K562 treated with DMSO at 1 percent for 12 hours (cell line): Measurements from ENCODE around the gene ADNP. TPM values are rescaled to one million over a fixed set of nuclear protein-coding genes. Genes with fewer than 3 reads are reported as not detected.

Source experiments
- total RNA-seq: library from RNA; unstranded; fragments of 300-600 nt; gene quantifications from 2 replicates; pipeline ENCODE4 v1.2.3, GENCODE V29; 2022; ENCODE audit not compliant: insufficient read depth

The ADNP gene
- total RNA-seq = 17.4 and 47.1 TPM in 2 replicates

GRCh38 chr20:50931306-50932015, at the start of gene ADNP:
ADNP (minus strand) TSS chr20:50931437; CDS start chr20:50903996, 27,441 bp downstream.

DNA sequence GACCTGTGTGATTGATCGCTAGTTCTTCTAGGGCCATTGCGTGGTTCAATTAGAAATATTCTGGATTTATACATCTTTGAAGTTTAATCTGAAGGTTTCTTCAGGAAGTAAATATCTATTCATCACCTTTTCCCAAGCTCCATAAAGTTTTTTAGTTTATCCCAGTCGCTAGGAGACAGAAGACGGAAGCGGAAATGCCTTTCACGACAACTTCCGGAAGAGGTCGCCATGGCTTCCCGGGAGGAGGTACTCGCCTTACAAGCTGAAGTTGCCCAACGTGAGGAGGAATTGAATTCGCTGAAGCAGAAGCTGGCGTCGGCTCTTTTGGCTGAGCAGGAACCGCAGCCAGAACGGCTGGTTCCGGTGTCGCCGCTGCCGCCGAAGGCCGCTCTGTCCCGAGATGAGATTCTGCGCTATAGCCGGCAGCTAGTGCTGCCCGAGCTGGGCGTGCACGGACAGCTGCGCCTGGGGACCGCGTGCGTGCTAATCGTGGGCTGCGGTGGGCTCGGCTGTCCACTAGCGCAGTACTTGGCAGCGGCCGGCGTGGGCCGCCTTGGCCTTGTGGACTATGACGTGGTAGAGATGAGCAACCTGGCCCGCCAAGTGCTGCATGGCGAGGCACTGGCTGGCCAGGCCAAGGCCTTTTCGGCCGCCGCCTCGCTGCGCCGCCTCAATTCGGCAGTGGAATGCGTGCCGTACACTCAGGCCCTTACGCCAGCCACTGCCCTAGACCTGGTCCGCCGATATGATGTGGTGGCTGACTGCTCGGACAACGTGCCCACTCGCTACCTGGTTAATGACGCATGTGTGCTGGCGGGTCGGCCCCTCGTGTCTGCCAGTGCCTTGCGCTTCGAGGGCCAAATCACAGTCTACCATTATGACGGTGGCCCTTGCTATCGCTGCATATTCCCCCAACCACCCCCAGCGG, 27.6 kb upstream of the ADNP start, which contains the start of gene MOCS3:
Gene MOCS3, plus strand, starts transcription at position 204 of the 928 bp plus-strand sequence. Its CDS starts 25 bp downstream, at position 229.

DNA sequence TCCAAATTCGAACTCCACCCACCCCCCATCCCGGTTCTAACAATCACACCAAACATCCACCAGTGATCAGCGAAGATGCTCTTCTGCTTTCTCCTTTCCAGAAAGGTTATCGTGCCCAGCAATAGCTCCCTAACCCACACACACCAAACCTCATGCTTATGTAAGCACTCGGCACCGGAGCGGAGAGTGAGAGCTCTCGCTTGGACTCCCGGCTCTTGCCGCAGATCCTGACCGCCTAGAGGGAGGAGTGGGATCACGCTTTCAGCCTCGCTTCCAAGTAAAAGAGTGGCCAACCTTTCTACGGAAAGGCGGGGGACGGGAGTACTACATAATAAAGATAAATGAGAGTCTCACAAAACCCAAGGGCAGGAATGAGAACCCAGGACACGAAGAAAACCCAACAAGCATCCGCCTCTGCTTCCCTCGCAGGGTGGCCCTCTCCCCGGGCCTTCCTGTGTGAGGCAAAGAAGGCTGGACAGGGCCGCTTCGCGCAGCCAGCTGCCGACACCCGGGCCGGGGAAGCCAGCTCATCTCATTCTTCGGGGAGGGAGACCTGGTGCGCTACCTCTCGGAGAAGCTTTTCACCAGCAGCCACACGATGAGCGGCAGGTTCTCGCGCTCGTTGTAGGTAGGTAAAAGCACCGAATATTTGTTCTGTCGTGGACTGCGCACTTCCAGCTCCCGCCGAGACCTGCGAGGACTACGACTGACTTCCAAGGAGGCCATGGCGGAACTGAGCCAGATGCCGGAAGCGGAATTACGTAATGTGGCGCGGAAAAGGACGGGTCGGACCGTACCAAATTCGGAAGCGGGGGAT, 26.8 kb upstream of the ADNP start, which contains the start of gene DPM1:
Gene DPM1, minus strand, starts transcription at position 735 of the 817 bp plus-strand sequence. Its CDS starts 9 bp downstream, at position 726.

Other genes with a start within 250 kb of the ADNP start
- 10.4 and 27.7 TPM in 2 replicates for gene RIPOR3, start 239.9 kb downstream of the ADNP start, total RNA-seq
- gene PARD6B, start 199.9 kb downstream of the ADNP start, total RNA-seq = 1.1 and 3.2 TPM in 2 replicates
- gene BCAS4, start 136.4 kb downstream of the ADNP start, total RNA-seq = 0.17 TPM in 1 of 2 replicates, not detected in the other
- gene DPM1, start 27.1 kb upstream of the ADNP start, total RNA-seq = 43.6 and 62.0 TPM in 2 replicates
- 3.3 and 5.4 TPM in 2 replicates for gene MOCS3, start 27.4 kb upstream of the ADNP start, total RNA-seq
- gene KCNG1, start 91.7 kb upstream of the ADNP start, total RNA-seq = 17.2 and 19.1 TPM in 2 replicates